SK-N-SH (cell line): Measurements from ENCODE around the gene ARHGEF28. TPM values are rescaled to one million over a fixed set of nuclear protein-coding genes. Genes with fewer than 3 reads are reported as not detected.

Experiments used
- CTCF ChIA-PET: fragments of 300-600, 350-600 bp; formaldehyde crosslinking; extraction: SDS; loops from one replicate; lab custom pipeline; 2021; lab: Yijun Ruan, JAX
- POLR2A ChIA-PET: fragments of 350-600 bp; sonication (Branson Sonifier 250); formaldehyde crosslinking; extraction: SDS; loops from one replicate; lab custom pipeline; 2020; ENCODE audit warnings: antibody characterized with exemption, inconsistent platforms; lab: Yijun Ruan, JAX
- DNase-seq: peaks from one replicate; pipeline ENCODE4 v3.0.0; 2012
- H2AFZ ChIP-seq: fragments of 200-600 bp; sonication (generic); 2 replicates; pipeline ENCODE4 v1.8.1; 2016; ENCODE audit warnings: antibody characterized with exemption, mild to moderate bottlenecking, low read depth
- H3F3A ChIP-seq: fragments of 200-600 bp; sonication (generic); replicated peaks from 2 replicates; pipeline ENCODE3; 2016; ENCODE audit warnings: antibody characterized with exemption, mild to moderate bottlenecking; ENCODE audit not compliant: insufficient read depth
- H3K27ac ChIP-seq, 2 experiments: fragments of 200-500 bp in 1 of 2; fragments of 200-600 bp in 1 of 2; sonication (Bioruptor generic) in 1 of 2; sonication (generic), shearing (Covaris generic) in 1 of 2; 2 replicates each; pipeline versions ENCODE4 v1.5.1 to v1.6.1; 2014 to 2016; ENCODE audit warnings: low read depth in 2 of 2, inconsistent platforms in 1 of 2, low read length in 1 of 2, mild to moderate bottlenecking in 1 of 2, mixed read lengths in 1 of 2
- H3K27me3 ChIP-seq: fragments of 200-600 bp; sonication (generic), shearing (Covaris generic); 2 replicates; pipeline ENCODE4 v1.6.1; 2016; ENCODE audit warnings: mixed run types; ENCODE audit not compliant: insufficient read depth
- H3K36me3 ChIP-seq, 2 experiments: fragments of 200-500 bp in 1 of 2; fragments of 200-600 bp in 1 of 2; sonication (Bioruptor generic) in 1 of 2; sonication (generic) in 1 of 2; replicated peaks in 1 of 2; 2 replicates each; pipeline versions ENCODE3 to v1.5.1; 2014 to 2016; ENCODE audit warnings: low read length in 1 of 2, mild to moderate bottlenecking in 1 of 2; ENCODE audit not compliant: insufficient read depth in 2 of 2, control insufficient read depth in 1 of 2
- H3K4me1 ChIP-seq, 2 experiments: fragments of 200-500 bp in 1 of 2; fragments of 200-600 bp in 1 of 2; sonication (Bioruptor generic) in 1 of 2; sonication (generic), shearing (Covaris generic) in 1 of 2; 2 replicates each; pipeline versions ENCODE4 v1.5.1 to v1.6.1; 2014 to 2016; ENCODE audit warnings: low read depth in 1 of 2, low read length in 1 of 2, mixed run types in 1 of 2; ENCODE audit not compliant: insufficient read depth in 2 of 2, control insufficient read depth in 1 of 2
- H3K4me2 ChIP-seq: fragments of 200-600 bp; sonication (generic), shearing (Covaris generic); 2 replicates; pipeline ENCODE4 v1.6.1; 2017; ENCODE audit warnings: mixed run types
- H3K4me3 ChIP-seq, 2 experiments: fragments of 200-500 bp in 1 of 2; fragments of 200-600 bp in 1 of 2; sonication (Bioruptor generic) in 1 of 2; sonication (generic), shearing (Covaris generic) in 1 of 2; 2 replicates each; pipeline versions ENCODE4 v1.5.1 to v1.8.1; 2014 to 2016; ENCODE audit warnings: low read depth in 2 of 2, inconsistent platforms in 1 of 2, low read length in 1 of 2, mild to moderate bottlenecking in 1 of 2, mixed read lengths in 1 of 2, moderate library complexity in 1 of 2
- H3K79me2 ChIP-seq: fragments of 200-600 bp; sonication (generic); 2 replicates; pipeline ENCODE4 v1.8.1; 2017; ENCODE audit warnings: mild to moderate bottlenecking; ENCODE audit not compliant: insufficient read depth
- H3K9ac ChIP-seq: fragments of 200-600 bp; sonication (generic); 2 replicates; pipeline ENCODE4 v1.6.1; 2017; ENCODE audit warnings: mixed run types
- H3K9me2 ChIP-seq: fragments of 200-600 bp; sonication (generic); 2 replicates; pipeline ENCODE4 v1.6.1; 2017; ENCODE audit warnings: mixed run types
- H3K9me3 ChIP-seq: fragments of 200-600 bp; sonication (generic); 2 replicates; pipeline ENCODE4 v1.6.1; 2017; ENCODE audit warnings: mixed run types, mild to moderate bottlenecking, moderate library complexity
- H4K20me1 ChIP-seq: fragments of 200-600 bp; sonication (generic); 2 replicates; pipeline ENCODE4 v1.6.1; 2017; ENCODE audit warnings: mild to moderate bottlenecking, mixed run types; ENCODE audit not compliant: insufficient read depth
- EP300 ChIP-seq, 2 experiments: IDR thresholded peaks; 2 replicates each; pipeline versions ENCODE4 v1.4.0 to v1.6.1; 2012; ENCODE audit warnings: borderline replicate concordance in 1 of 2, low read depth in 1 of 2, low read length in 1 of 2
- FOXJ3 ChIP-seq: sonication (generic); formaldehyde crosslinking; IDR thresholded peaks from 2 replicates; pipeline ENCODE4 v1.5.1; 2020; ENCODE audit warnings: mild to moderate bottlenecking, missing genetic modification reagents
- GATA2 ChIP-seq: sonication (generic); formaldehyde crosslinking; IDR thresholded peaks from 2 replicates; pipeline ENCODE4 v1.5.0; 2020; ENCODE audit warnings: mild to moderate bottlenecking, missing genetic modification reagents
- JUND ChIP-seq: IDR thresholded peaks from 2 replicates; pipeline ENCODE4 v1.4.0; 2012
- PBX3 ChIP-seq: IDR thresholded peaks from 2 replicates; pipeline ENCODE4; 2012
- RFX5 ChIP-seq: IDR thresholded peaks from 2 replicates; pipeline ENCODE4 v1.6.1; 2012; ENCODE audit warnings: mild to moderate bottlenecking, improper control_type of control experiment, low read length
- RXRA ChIP-seq: IDR thresholded peaks from 2 replicates; pipeline ENCODE4 v1.4.0; 2012; ENCODE audit warnings: low read depth, mild to moderate bottlenecking, borderline replicate concordance
- TCF12 ChIP-seq: IDR thresholded peaks from 2 replicates; pipeline ENCODE4 v1.4.0; 2012
- WGBS: methylation state at CpG from one replicate; pipeline ENCODE4 v1.1.6; 2017; ENCODE audit warnings: low lambda C conversion rate; 5-methylcytosine and 5-hydroxymethylcytosine counted together
- polyA plus RNA-seq, 3 experiments: library from polyadenylated mRNA; depleted of rRNA; stranded (reverse); fragments of >200 nt; gene quantifications; 2 replicates each; pipeline ENCODE4 v1.2.3, GENCODE V29; 2012
- TF ChIP-seq, protein P1 (sequence below): fragments of 150-350 bp; IDR thresholded peaks from 2 replicates; pipeline ENCODE4 v1.6.1; 2016; ENCODE audit warnings: mild to moderate bottlenecking, low read depth, low read length
- TF ChIP-seq, protein P2 (sequence below): IDR thresholded peaks from 2 replicates; pipeline ENCODE4 v1.4.0; 2012; ENCODE audit warnings: low read depth, borderline replicate concordance

The ARHGEF28 gene
- polyA plus RNA-seq, 1 of the 3 experiments (the other 2 are of a cell fraction) = 4.2 TPM

- Histone ChIP-seq H3K79me2 (no peaks in the 10 kb centered on the region), H4K20me1 (no peaks in the 10 kb centered on the region), H3K36me3 (no peaks in the 10 kb centered on the region), H3K27ac (no peak overlapping the region), H3K9me2 (no peaks in the 10 kb centered on the region), H3K4me2 (no peak overlapping the region), H3F3A (no peaks in the 10 kb centered on the region), H3K4me1 (no peaks in the 10 kb centered on the region), H2AFZ (no peak overlapping the region), H3K9me3 (no peaks in the 10 kb centered on the region), H3K4me3 (no peak overlapping the region), H3K9ac (no peak overlapping the region), H3K27me3 (no peaks in the 10 kb centered on the region)
- POLR2A ChIA-PET = no interaction called here
- 100% methylated on average over 3 of the region's 3 CpGs for WGBS
- CTCF ChIA-PET = interaction anchor here (1.6 kb wide), 2 partner anchors 17 to 215 kb away, joined by 3 to 6 read pairs; no protein-coding TSS in a partner anchor
- no peak for TF ChIP-seq EP300 (IDR thresholded peaks at IDR 0.05; ENCODE audit: borderline replicate concordance in 1 of 2, low read depth in 1 of 2, low read length in 1 of 2)
- TF ChIP-seq GATA2 (CRISPR knock-in tag) = no peak
- no peak for TF ChIP-seq RFX5
- no peak for TF ChIP-seq FOXJ3
- TF ChIP-seq PBX3 = no peak
- no peak for DNase-seq
These were observed 184.4 kb downstream of the ARHGEF28 start for GRCh38 chr5:73810429-73810828.

DNA sequence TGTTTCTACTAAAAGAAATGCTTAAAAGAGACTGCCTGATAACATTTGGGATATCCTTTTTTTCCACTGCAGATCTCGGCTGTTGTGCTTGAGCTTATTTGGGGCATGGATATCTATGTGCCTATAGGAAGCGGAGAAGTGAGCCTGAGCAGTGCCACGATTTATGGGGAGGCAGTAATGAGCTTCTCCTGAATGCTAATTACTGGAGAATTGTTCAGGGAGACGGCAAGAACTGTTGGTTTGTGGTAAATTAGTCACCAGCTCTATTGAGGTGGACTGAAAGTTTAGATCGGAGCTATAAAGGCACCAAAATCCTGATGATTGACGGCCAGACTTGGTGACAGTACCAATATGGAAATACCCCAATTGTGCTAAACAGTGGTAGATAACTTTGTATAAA lies 186.5 kb downstream of the ARHGEF28 start:
- Histone ChIP-seq H3F3A (no peaks in the 10 kb centered on the region), H3K36me3 (no peaks in the 10 kb centered on the region), H3K9me3 (no peaks in the 10 kb centered on the region), H3K4me2 (no peak overlapping the region), H3K27ac (no peak overlapping the region), H3K27me3 (no peaks in the 10 kb centered on the region), H3K4me3 (no peak overlapping the region), H4K20me1 (no peaks in the 10 kb centered on the region), H3K9ac (no peak overlapping the region), H3K9me2 (no peaks in the 10 kb centered on the region), H3K79me2 (no peaks in the 10 kb centered on the region), H2AFZ (no peak overlapping the region), H3K4me1 (no peaks in the 10 kb centered on the region; a peak in 1 of 4 replicates)
- TF ChIP-seq, protein P1, sequence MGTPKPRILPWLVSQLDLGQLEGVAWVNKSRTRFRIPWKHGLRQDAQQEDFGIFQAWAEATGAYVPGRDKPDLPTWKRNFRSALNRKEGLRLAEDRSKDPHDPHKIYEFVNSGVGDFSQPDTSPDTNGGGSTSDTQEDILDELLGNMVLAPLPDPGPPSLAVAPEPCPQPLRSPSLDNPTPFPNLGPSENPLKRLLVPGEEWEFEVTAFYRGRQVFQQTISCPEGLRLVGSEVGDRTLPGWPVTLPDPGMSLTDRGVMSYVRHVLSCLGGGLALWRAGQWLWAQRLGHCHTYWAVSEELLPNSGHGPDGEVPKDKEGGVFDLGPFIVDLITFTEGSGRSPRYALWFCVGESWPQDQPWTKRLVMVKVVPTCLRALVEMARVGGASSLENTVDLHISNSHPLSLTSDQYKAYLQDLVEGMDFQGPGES = no peak
- TF ChIP-seq, protein P2, sequence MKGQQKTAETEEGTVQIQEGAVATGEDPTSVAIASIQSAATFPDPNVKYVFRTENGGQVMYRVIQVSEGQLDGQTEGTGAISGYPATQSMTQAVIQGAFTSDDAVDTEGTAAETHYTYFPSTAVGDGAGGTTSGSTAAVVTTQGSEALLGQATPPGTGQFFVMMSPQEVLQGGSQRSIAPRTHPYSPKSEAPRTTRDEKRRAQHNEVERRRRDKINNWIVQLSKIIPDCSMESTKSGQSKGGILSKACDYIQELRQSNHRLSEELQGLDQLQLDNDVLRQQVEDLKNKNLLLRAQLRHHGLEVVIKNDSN = no peak
- TF ChIP-seq RXRA (no peak), TCF12 (no peak), JUND (no peak)
- CTCF ChIA-PET = interaction anchor here (0.9 to 1.3 kb wide), 2 partner anchors 19 to 221 kb away, joined by 3 to 5 read pairs; no protein-coding TSS in a partner anchor
- DNase-seq = no peak
- POLR2A ChIA-PET = no interaction called here
- WGBS = 75% methylated on average over 6 of the region's 6 CpGs
